Keratinocyte (primary cell): Measurements from ENCODE around the gene WNT1. TPM values are rescaled to one million over a fixed set of nuclear protein-coding genes. Genes with fewer than 3 reads are reported as not detected.

Source experiments
- DNase-seq: peaks from one replicate; pipeline ENCODE4 v3.0.0-alpha.2; 2011; ENCODE audit warnings: low read depth, missing footprints, low spot score
- FAIRE-seq: peaks from 2 replicates; lab custom pipeline; 2011; peaks lifted over from hg19 to GRCh38; lab: Jason Lieb, UNC
- H2AFZ ChIP-seq: 2 replicates; pipeline ENCODE4 v1.6.0; 2012; ENCODE audit warnings: low read length, control low read depth, inconsistent platforms; ENCODE audit not compliant: control insufficient read depth
- H3K27ac ChIP-seq: 2 replicates; pipeline ENCODE4 v1.5.1; 2011; ENCODE audit warnings: low read length; ENCODE audit not compliant: control insufficient read depth, insufficient read depth
- H3K27me3 ChIP-seq: 3 replicates; pipeline ENCODE4 v1.6.0; 2011; ENCODE audit warnings: low read length; ENCODE audit not compliant: control insufficient read depth, insufficient read depth; ENCODE audit errors: extremely low read depth
- H3K36me3 ChIP-seq, 2 experiments: 2 replicates in 1 of 2; 3 replicates in 1 of 2; pipeline ENCODE4 v1.5.1; 2011; ENCODE audit warnings: low read length in 2 of 2, mild to moderate bottlenecking in 1 of 2; ENCODE audit not compliant: control insufficient read depth in 2 of 2, insufficient read depth in 2 of 2; ENCODE audit errors: extremely low read depth in 1 of 2
- H3K4me1 ChIP-seq: 3 replicates; pipeline ENCODE4 v1.5.1; 2011; ENCODE audit warnings: low read length; ENCODE audit not compliant: control insufficient read depth, insufficient read depth; ENCODE audit errors: extremely low read depth
- H3K4me2 ChIP-seq: 3 replicates; pipeline ENCODE4 v1.6.0; 2011; ENCODE audit warnings: low read depth, low read length; ENCODE audit not compliant: control insufficient read depth, insufficient read depth; ENCODE audit errors: extremely low read depth
- H3K4me3 ChIP-seq, 3 experiments: fragments of 200-600 bp in 1 of 3; sonication (generic) in 1 of 3; 2 replicates in 2 of 3; 3 replicates in 1 of 3; pipeline ENCODE4 v1.5.1; 2011 to 2016; ENCODE audit warnings: low read length in 3 of 3, mild to moderate bottlenecking in 3 of 3, control low read depth in 2 of 3, inconsistent platforms in 1 of 3, low read depth in 1 of 3, mixed read lengths in 1 of 3, mixed run types in 1 of 3, moderate library complexity in 1 of 3; ENCODE audit not compliant: control insufficient read depth in 2 of 3, insufficient read depth in 2 of 3; ENCODE audit errors: extremely low read depth in 1 of 3
- H3K79me2 ChIP-seq: 2 replicates; pipeline ENCODE4 v1.6.0; 2012; ENCODE audit warnings: low read length; ENCODE audit not compliant: control insufficient read depth, insufficient read depth
- H3K9ac ChIP-seq: 3 replicates; pipeline ENCODE4 v1.6.0; 2011; ENCODE audit warnings: low read length; ENCODE audit not compliant: control insufficient read depth, insufficient read depth; ENCODE audit errors: extremely low read depth
- H3K9me1 ChIP-seq: 3 replicates; pipeline ENCODE4 v1.6.0; 2011; ENCODE audit warnings: low read length; ENCODE audit not compliant: control insufficient read depth, insufficient read depth; ENCODE audit errors: extremely low read depth
- H3K9me3 ChIP-seq: 2 replicates; pipeline ENCODE4 v1.5.1; 2012; ENCODE audit warnings: low read depth, low read length; ENCODE audit not compliant: control insufficient read depth
- H4K20me1 ChIP-seq: 3 replicates; pipeline ENCODE4 v1.6.0; 2011; ENCODE audit warnings: low read length; ENCODE audit not compliant: control insufficient read depth, insufficient read depth; ENCODE audit errors: extremely low read depth
- CTCF ChIP-seq, 3 experiments: IDR thresholded peaks in 1 of 3; conservative IDR thresholded peaks in 1 of 3; optimal IDR thresholded peaks in 1 of 3; 2 replicates in 2 of 3; 3 replicates in 1 of 3; pipeline versions ENCODE3 to v1.5.1; 2011; ENCODE audit warnings: low read length in 3 of 3, mild to moderate bottlenecking in 3 of 3, moderate library complexity in 2 of 3, control low read depth in 1 of 3, inconsistent platforms in 1 of 3; ENCODE audit not compliant: insufficient read depth in 2 of 3; ENCODE audit errors: extremely low read depth in 1 of 3
- EZH2 ChIP-seq: IDR thresholded peaks from one replicate; pipeline ENCODE4 v1.6.1; 2012; ENCODE audit warnings: inconsistent platforms, mild to moderate bottlenecking, low read length, moderate library complexity
- dilution Hi-C: fragments of 300-500 bp; cut with MboI; formaldehyde crosslinking; loops from one replicate; pipeline ENCODE4 v1.7.0; 2020; ENCODE audit warnings: low sequenced_read_pairs; ENCODE audit not compliant: extremely low pct_ligation_motif_present
- polyA plus RNA-seq, 5 experiments: library from polyadenylated mRNA; depleted of rRNA in 3 of 5; stranded (reverse) in 3 of 5; stranded (forward) in 1 of 5; unstranded in 1 of 5; fragments of >200 nt; gene quantifications; 1 replicate in 1 of 5; 2 replicates in 3 of 5; 3 replicates in 1 of 5; pipeline versions ENCODE4 v1.2.1 to v1.2.3, GENCODE V29; 2011 to 2012; ENCODE audit warnings: missing spikeins in 2 of 5, low read depth in 1 of 5, low replicate concordance in 1 of 5

The WNT1 gene
- polyA plus RNA-seq, 1 donor (not counting 4 experiments of a cell fraction or from before 2014, with no cell fraction given), result not detected

GRCh38 chr12:49028666-49029275, 50.6 kb downstream of the WNT1 start:
- TF ChIP-seq CTCF (optimal IDR thresholded peaks at IDR 0.05 in 1 of 3, IDR thresholded peaks at IDR 0.05 in 1 of 3, conservative IDR thresholded peaks at IDR 0.05 in 1 of 3; ENCODE audit: extremely low read depth in 1 of 3, insufficient read depth in 2 of 3, low read length in 3 of 3) (no peak), EZH2 (no peak)
- Histone ChIP-seq H3K4me1 (no peaks in the 10 kb centered on the region), H3K9ac (no peak overlapping the region), H4K20me1 (peaks cover 6% of the 10 kb centered on the region), H3K27me3 (no peaks in the 10 kb centered on the region), H2AFZ (no peak overlapping the region), H3K4me2 (no peak overlapping the region), H3K4me3 (no peak overlapping the region), H3K79me2 (no peaks in the 10 kb centered on the region), H3K9me1 (no peaks in the 10 kb centered on the region), H3K9me3 (no peaks in the 10 kb centered on the region), H3K36me3 (peaks cover 53 to 62% of the 10 kb centered on the region in 2 experiments), H3K27ac (no peak overlapping the region)
- dilution Hi-C loops, result no loop called here
- FAIRE-seq, result no peak
- DNase-seq, result no peak

GRCh38 chr12:49030119-49030518, 52.0 kb downstream of the WNT1 start:
- Histone ChIP-seq H3K4me3 (no peak overlapping the region), H3K4me2 (no peak overlapping the region), H3K27ac (no peak overlapping the region), H3K4me1 (no peaks in the 10 kb centered on the region), H4K20me1 (peaks cover 6% of the 10 kb centered on the region), H3K9me3 (no peaks in the 10 kb centered on the region), H3K9ac (no peak overlapping the region), H3K9me1 (no peaks in the 10 kb centered on the region), H3K36me3 (peaks cover 57 to 66% of the 10 kb centered on the region in 2 experiments), H2AFZ (no peak overlapping the region), H3K27me3 (no peaks in the 10 kb centered on the region), H3K79me2 (no peaks in the 10 kb centered on the region)
- DNase-seq (no peak), FAIRE-seq (no peak)
- dilution Hi-C loops, result no loop called here
- no peak for TF ChIP-seq CTCF (optimal IDR thresholded peaks at IDR 0.05 in 1 of 3, IDR thresholded peaks at IDR 0.05 in 1 of 3, conservative IDR thresholded peaks at IDR 0.05 in 1 of 3; ENCODE audit: extremely low read depth in 1 of 3, insufficient read depth in 2 of 3, low read length in 3 of 3)
- no peak for TF ChIP-seq EZH2
